K562 (cell line): ENCODE measurements around the gene NLGN4Y. TPM values are rescaled to one million over a fixed set of nuclear protein-coding genes. Genes with fewer than 3 reads are reported as not detected.

Experiments used
- ARID3A ChIP-seq: IDR thresholded peaks from 2 replicates; pipeline ENCODE4 v1.6.1; 2012; ENCODE audit warnings: low read depth, low read length, improper control_type of control experiment, borderline replicate concordance
- NCOR1 ChIP-seq: fragments of 450-650 bp; IDR thresholded peaks from 2 replicates; pipeline ENCODE4 v1.6.1; 2016; ENCODE audit warnings: mild to moderate bottlenecking, moderate library complexity
- POLR2B ChIP-seq: fragments of 450-650 bp; IDR thresholded peaks from 2 replicates; pipeline ENCODE4 v1.6.1; 2018; ENCODE audit warnings: low read depth; ENCODE audit not compliant: partially characterized antibody
- POLR3G ChIP-seq: IDR thresholded peaks from 2 replicates; pipeline ENCODE4 v1.6.1; 2011; ENCODE audit not compliant: insufficient read length, insufficient replicate concordance; ENCODE audit errors: extremely low read depth
- TFE3 ChIP-seq: fragments of 450-650 bp; formaldehyde crosslinking; IDR thresholded peaks from 2 replicates; pipeline ENCODE4 v1.4.0; 2020; ENCODE audit warnings: mild to moderate bottlenecking, mixed read lengths
- TRIM25 ChIP-seq: fragments of 450-650 bp; IDR thresholded peaks from 2 replicates; pipeline ENCODE4 v1.7.0; 2016; ENCODE audit warnings: borderline replicate concordance
- XRCC3 ChIP-seq: fragments of 450-650 bp; IDR thresholded peaks from 2 replicates; pipeline ENCODE4 v1.6.1; 2017; ENCODE audit warnings: mild to moderate bottlenecking, moderate library complexity
- polyA plus RNA-seq, 8 experiments: library from polyadenylated mRNA; depleted of rRNA in 4 of 8; stranded (reverse) in 5 of 8; unstranded in 3 of 8; fragments of >200 nt; fragmentation: Nextera tagmentation in 2 of 8; fragmentation: Illumina TruSeq in 1 of 8; extraction: Ambion mirVana in 2 of 8; extraction: Trizol in 1 of 8; gene quantifications; 2 replicates each; pipeline versions ENCODE4 v1.2.1 to v1.2.3, GENCODE V29; 2011 to 2014; ENCODE audit warnings: inconsistent platforms in 1 of 8, missing spikeins in 1 of 8
- total RNA-seq, 7 experiments: library from RNA; depleted of rRNA in 6 of 7; stranded (reverse); fragments of >200 nt in 6 of 7; fragmentation: Illumina TruSeq in 2 of 7; extraction: Trizol in 2 of 7; gene quantifications; 2 replicates each; pipeline versions ENCODE4 v1.2.1 to v1.2.3, GENCODE V29; 2011 to 2021; ENCODE audit warnings: low replicate concordance in 1 of 7

NLGN4Y gene
- total and polyA plus RNA-seq, 9 of the 15 experiments (the other 6 are each of a cell fraction or from before 2014, with no cell fraction given): not detected

GRCh38 chrY:14871971-14872370 is 347.6 kb downstream of the NLGN4Y start (continued):
- TF ChIP-seq TFE3 (CRISPR knock-in tag) (no peak), TRIM25 (no peak), NCOR1 (no peak), XRCC3 (no peak), ARID3A (no peak), POLR2B (no peak), POLR3G (no peak)
